Measurements from ENCODE around the gene CDNF.

The CDNF gene

DNA sequence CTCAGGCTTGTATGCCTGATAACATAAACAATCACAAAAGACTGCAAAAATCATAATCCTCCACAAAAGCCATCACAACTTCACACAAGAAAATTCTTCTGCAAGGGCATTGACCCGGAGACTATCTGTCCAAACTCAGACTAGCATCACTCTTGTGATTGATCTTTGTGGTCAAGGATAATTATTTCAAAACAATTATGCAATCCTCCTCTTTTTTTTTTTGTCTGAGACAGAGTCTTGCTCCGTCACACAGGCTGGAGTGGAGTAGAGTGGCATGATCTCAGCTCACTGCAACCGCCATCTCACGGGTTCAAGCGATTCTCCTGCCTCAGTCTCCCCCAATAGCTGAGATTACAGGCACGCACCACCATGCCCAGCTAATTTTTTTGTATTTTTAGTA lies 22.2 kb downstream of the CDNF start:
- DNase-seq (ENCODE audit: low read depth), result peak; percentile 50
- TF ChIP-seq, protein P1, sequence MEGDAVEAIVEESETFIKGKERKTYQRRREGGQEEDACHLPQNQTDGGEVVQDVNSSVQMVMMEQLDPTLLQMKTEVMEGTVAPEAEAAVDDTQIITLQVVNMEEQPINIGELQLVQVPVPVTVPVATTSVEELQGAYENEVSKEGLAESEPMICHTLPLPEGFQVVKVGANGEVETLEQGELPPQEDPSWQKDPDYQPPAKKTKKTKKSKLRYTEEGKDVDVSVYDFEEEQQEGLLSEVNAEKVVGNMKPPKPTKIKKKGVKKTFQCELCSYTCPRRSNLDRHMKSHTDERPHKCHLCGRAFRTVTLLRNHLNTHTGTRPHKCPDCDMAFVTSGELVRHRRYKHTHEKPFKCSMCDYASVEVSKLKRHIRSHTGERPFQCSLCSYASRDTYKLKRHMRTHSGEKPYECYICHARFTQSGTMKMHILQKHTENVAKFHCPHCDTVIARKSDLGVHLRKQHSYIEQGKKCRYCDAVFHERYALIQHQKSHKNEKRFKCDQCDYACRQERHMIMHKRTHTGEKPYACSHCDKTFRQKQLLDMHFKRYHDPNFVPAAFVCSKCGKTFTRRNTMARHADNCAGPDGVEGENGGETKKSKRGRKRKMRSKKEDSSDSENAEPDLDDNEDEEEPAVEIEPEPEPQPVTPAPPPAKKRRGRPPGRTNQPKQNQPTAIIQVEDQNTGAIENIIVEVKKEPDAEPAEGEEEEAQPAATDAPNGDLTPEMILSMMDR (conservative IDR thresholded peaks at IDR 0.05; ENCODE audit: control insufficient read depth, insufficient read depth, low read depth, low read length), result no peak
- no peak overlapping the region for H3K4me3 ChIP-seq (ENCODE audit: control insufficient read depth, low read depth, low read length)

DNA sequence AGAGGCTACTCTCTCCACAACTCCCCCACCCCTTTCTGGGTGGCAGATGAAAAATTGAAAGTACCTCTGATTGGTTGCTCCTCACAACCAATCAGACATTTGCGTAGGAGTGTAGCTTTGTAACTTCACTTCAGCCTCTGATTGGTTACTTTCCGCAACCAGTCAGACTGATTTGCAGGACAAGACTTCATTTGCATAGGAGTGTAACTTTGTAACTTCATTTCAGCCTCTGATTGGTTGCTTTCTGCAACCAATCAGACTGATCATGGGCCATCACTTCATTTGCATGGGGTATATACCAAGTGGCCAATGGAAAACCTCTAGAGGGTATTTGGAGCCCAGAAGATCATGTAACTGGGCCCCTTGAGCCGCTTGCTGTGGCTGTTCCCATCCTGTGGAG lies 25.6 kb downstream of the CDNF start:
- TF ChIP-seq, protein P1 (conservative IDR thresholded peaks at IDR 0.05; ENCODE audit: control insufficient read depth, insufficient read depth, low read depth, low read length), result no peak
- DNase-seq (ENCODE audit: low read depth), result peak; percentile 18
- no peak overlapping the region for H3K4me3 ChIP-seq (ENCODE audit: control insufficient read depth, low read depth, low read length)

DNA sequence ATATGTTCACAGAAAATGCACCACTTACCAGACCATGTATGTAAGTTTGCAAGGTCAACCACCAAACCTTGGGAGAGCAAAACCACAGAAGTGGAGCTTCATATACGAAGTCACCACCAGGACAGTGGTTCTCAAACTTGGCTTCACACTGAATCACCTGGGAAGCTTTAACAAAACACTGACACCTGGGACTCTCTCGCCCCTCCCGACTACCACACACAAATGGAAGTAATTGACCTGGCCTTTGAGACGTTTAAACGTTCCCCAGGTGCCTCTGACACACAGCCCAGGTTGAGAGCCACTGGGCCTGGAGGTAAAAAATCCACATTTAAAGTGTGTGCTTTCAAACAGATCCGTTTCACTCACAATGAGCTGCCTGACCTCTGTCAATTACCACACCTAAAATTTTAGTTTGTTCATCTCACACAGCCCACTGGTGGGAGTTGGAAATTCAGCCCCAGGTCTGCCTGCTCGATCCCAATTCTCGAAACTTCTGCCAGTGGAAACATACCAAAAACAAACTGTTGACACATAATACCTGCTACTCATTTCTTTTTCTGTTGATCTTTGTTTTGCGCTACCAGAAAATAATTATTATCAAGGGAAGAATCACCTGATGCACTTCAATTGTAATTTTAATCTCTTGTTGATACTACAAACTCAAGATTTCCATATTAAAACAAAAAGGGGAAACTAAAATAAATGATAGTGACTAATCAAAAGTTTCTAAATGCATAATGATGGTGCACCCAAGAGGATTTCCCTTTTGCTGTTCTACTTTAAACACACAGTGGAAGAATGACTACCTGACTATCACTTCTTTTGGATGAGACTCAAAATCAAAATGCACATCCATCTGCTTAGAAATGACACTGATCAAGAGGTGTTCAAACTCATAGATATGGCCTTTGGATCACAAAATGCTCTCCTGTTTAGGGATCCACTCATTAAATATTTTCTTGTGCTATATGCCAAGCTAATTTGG lies 26.6 kb downstream of the CDNF start:
- H3K4me3 ChIP-seq (ENCODE audit: control insufficient read depth, low read depth, low read length), result no peak overlapping the region
- no peak for DNase-seq (ENCODE audit: low read depth)
- TF ChIP-seq, protein P1 (conservative IDR thresholded peaks at IDR 0.05; ENCODE audit: control insufficient read depth, insufficient read depth, low read depth, low read length), result no peak

DNA sequence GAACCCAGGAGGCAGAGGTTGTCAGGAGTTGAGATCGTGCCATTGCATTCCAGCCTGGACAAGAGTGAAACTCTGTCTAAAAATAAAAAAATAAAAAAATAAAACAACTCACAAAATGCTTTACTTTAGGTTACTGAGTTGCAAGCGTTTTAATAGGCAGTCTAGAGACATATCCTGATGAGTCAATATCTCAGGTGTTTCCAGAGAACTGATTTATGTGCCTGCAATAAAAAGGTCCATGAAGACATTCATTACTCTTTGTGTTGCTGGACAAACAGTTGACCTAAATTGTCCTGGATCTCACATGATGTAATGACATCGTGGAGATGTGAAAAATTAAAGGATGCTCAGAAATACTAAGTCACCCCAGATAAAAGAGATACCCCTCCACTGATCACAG lies 31.5 kb downstream of the CDNF start:
- DNase-seq (ENCODE audit: low read depth), result no peak
- TF ChIP-seq, protein P1 (conservative IDR thresholded peaks at IDR 0.05; ENCODE audit: control insufficient read depth, insufficient read depth, low read depth, low read length), result no peak
- no peak overlapping the region for H3K4me3 ChIP-seq (ENCODE audit: control insufficient read depth, low read depth, low read length)

DNA sequence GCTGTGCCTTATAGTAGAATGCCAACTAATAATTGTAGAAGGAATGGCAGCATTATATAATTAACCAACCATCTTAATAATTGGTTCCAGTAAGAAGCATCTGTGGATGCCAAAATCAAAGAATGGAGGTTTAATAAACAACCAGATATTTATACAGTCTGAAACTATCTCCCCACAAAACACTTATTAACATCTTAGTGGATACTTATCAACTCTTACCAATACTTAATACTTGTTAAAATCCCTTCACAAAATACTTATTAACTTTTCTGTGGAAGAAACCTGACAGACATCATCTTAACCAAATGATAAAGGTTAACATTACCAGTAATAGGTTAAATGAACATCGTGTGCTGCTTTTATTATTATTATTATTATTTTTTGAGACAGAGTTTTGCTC lies 34.0 kb downstream of the CDNF start:
- TF ChIP-seq, protein P1 (conservative IDR thresholded peaks at IDR 0.05; ENCODE audit: control insufficient read depth, insufficient read depth, low read depth, low read length), result no peak
- no peak for DNase-seq (ENCODE audit: low read depth)
- H3K4me3 ChIP-seq (ENCODE audit: control insufficient read depth, low read depth, low read length), result no peak overlapping the region

DNA sequence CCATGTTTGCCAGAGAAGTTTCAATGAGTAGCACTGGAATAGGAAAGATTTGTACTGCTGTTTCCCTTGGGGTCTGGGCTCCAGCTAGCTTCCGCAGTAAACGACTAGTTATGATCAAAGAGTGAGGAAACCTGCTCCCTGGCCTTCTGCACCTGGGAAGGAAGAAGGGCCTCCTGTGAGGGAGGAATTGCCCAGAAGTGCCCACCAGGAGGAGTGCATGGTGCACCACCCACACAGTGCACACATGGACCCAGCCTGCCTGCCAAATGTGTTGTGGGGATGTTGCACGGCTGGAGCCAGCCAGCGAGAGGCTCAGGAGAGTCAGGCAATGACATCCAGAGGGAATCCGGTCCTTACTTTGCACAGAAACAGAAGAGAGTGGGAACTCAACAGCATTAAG lies 36.1 kb downstream of the CDNF start:
- TF ChIP-seq, protein P1 (conservative IDR thresholded peaks at IDR 0.05; ENCODE audit: control insufficient read depth, insufficient read depth, low read depth, low read length), result no peak
- peak; percentile 7 for DNase-seq (ENCODE audit: low read depth)
- no peak overlapping the region for H3K4me3 ChIP-seq (ENCODE audit: control insufficient read depth, low read depth, low read length)
